Body of pancreas (tissue), 4 donors: Measurements from ENCODE around the gene OR6C74.

Source experiments
- CTCF ChIP-seq, 7 experiments: fragments of 450-650 bp in 4 of 7; fragments of 200-600 bp in 3 of 7; sonication (generic) in 3 of 7; IDR thresholded peaks; one replicate each; pipeline ENCODE4 v1.5.1; 2016 to 2019; ENCODE audit warnings: antibody characterized with exemption in 7 of 7
- POLR2A ChIP-seq, 3 donors: fragments of 450-650 bp; IDR thresholded peaks; one replicate each; pipeline ENCODE4 v1.6.1; 2016; ENCODE audit warnings: antibody characterized with exemption in 3 of 3, mild to moderate bottlenecking in 2 of 3

DNA sequence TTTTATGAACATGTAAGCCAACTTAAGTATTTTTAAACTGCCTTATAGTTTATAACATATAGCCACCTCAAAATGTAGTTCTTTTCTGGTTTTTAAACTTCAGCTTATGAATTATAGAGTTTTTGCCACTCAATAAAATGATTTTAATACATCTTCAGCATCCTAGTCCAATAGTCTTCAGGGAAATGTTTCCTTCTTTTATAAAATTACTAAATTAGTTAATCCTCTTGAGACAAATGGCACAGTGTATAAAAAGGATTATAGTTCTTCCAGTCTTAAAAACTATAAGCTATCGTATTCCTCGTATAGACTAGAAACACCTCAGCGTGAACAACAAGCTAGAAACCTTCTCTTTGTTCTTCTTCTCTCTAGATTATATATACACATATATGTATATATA is at the start of gene OR6C74:
- TF ChIP-seq CTCF (IDR thresholded peaks at IDR 0.05) (no peak), POLR2A (IDR thresholded peaks at IDR 0.05) (no peak)
